Embryonic facial prominence (tissue), 1 donor: ENCODE measurements around the gene ZFP1.

ENCODE experiments used
- DNase-seq: peaks from one replicate; pipeline ENCODE4 v3.0.0-alpha.2; 2016; ENCODE audit errors: extremely low spot score

ZFP1 gene

DNA sequence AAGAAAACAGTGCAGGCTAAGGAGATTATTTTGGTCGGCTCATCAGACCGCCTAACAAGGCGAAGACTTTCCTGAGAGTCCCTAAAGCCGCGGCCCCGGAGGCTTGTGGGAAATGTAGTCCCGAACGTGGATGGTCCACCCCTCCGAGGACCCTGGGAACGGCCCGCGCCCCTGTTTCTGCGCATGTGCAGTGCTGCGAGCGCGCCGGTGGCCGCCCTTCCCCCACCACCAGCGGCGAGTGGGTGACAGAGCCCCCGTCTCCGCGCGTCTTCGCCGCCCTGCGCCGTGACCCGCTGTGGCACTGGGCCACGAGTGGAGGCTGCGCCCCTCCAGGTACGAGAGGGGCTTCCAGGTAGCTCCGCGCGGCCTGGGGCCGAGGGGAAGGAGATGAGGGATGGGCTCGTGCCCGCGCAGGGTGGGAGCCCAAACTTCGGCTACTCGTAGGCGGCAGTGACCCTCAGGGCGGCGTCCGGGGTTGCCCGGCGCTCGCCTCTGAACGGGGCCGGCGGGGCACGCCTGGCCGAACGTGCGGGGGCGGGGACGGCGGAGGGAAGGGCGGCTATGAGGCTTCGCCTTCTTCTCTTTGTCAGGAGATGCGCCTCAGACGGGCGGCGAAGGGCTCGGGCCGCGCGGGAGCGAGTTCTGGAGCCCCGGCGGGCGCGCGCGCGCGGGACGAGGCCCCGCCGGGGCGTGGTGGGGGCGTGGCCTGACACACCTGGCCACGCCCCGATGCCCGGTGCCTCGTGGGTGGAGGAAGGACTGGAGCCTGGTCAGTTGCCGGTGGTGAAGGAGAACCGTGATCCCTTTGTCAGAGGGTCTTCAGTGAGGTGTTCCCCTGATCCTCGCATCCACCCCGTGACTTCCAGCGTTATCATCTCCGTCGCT, at the start of gene ZFP1:
TSS of gene ZFP1 (plus strand) at position 214 of the 885 bp plus-strand sequence. CDS start 4,428 bp downstream, outside the sequence.
- DNase-seq = peak; percentile 89

DNA sequence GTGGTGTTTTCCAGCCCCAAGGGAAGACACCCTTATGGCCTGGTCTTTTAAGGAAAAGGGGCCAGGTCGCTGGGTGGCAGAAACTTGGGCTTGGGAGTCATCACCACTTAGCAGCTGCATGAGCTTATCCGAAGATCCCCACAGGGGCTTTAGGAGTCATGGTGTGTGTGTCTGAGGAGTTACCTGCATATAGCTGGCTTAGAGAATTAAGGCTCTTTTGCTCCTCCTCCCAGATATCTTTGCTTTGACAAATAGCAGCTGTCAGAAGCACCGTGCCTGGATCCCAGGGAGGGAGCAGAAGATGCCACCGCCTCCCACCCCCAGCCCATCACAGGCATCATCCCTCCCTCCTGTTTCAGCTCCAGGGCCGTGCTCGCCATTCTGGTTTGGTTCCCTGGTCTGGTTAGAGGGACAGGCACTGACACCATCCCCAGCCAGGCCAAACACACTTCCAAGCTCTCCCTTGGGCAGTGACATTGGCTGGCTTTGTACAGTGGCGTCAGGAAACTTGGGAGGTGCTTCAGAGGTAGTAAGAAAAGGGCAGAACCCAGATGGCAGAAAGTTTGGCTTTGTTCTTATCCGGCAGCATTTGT, 49.2 kb upstream of the ZFP1 start:
- DNase-seq = no peak

DNA sequence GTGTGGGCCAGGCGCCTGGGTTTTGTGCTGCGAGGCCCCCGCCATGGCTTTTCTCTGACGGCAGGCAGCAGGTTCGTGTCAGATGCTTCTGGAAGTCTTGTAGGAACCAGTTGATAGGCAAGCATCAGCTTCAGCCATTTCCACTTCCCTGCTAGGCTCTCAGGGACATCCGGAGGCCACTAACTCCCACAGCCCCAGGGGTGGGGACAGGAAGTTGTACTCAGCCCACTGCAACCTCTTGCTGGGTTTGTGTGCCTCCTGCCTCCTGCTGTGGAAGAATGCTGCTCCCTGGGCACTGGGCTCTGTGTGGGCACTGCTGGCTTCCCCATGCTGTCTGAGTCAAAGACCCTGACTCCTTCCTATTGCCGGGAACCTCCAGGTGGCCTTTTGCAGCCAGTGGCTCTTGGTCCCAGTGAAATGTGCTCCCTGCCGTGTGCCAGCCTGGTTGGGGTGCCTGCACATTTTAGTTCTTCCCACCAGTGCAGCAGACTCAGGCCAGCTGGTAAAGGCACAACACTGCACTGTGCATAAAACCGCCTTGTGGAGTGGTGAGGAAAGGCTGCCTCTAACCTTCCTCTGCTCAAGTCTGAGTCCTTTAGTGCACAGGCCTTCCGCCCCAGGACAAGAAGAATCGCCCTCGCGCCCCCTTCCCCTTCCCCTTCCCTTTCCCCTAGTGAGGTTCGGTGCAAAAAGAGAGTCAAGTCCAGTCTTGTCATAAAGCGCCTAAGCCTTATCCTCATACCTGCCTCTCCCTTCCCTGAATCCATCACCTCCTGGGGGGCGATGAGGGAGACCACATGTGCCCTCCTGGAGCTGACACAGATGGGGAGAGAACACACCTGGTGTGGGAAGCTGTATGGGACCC, 48.4 kb upstream of the ZFP1 start:
- no peak for DNase-seq

DNA sequence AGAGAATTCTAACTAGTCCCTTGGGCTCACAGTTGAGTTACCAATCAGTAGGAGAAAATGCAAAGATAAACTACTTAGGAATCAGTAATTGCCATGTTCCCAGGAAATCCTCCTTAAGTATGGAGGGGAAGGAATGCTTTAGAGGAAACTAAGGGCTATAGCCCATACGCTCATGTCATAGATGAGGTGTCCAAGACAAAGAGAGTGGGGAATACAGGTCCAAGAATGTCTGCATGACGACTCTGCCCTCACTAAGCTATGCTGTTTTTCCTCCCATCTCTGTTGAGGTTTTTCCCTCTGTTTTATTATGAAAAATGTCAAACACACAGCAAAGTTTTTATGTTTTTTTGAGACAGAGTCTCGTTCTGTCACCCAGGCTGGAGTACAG, 47.7 kb upstream of the ZFP1 start:
- DNase-seq = no peak

DNA sequence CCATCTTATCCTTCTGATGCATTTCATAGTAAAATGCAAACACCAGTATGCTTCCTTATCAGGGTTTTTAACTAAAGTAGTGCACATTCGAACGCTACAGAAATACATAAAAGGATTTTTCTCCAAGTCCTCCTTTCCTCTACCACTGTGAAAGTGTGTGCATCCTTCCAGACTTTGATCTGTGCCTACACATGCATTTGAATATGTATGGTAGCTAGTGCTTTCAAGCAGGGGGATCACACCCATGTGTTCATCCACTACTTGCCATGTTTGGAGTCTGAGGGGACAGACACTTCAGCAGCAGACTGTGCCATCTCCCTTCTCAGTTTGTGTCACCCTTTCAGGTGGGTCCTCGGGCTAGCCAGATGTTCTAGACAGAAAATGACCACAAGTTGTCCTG, 46.7 kb upstream of the ZFP1 start:
- no peak for DNase-seq

DNA sequence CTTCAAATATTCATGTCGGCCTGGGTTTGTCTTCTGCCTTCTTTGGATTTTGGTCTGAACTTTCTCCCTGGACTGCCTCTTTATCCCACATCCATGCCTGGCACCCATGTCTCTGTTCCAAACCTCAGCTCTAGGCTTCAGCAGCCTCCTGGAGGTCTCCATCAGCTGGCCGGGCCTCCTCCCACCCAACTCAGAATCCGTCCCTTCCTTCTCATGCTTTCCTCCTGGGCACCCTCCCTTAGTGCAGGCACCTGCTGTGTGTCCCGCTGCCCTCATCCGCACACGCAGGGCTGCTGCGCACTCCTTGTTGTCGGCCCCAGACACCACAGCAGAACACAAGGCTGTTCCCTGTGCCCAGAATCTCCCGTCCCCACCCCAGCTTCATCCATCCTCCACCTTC, 45.7 kb upstream of the ZFP1 start:
- no peak for DNase-seq

DNA sequence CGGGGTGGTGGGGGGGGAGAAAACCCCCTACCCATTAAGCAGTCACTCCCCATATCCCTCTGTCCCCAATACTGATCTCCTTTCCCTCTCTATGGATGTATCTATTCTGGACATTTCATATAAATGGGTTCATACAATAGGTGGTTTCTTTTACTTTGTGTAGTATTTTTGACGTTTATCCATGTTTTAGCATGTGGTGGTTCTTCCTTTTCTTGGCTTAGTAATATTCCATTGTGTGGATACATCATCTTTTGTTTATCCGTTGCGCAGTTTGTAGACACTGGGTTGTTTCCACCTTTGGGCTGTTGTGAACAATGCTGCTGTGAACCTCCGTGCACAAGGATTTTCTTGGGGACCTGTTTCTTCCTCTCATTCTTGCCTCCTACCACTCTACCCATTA, 44.3 kb upstream of the ZFP1 start:
- DNase-seq = no peak

DNA sequence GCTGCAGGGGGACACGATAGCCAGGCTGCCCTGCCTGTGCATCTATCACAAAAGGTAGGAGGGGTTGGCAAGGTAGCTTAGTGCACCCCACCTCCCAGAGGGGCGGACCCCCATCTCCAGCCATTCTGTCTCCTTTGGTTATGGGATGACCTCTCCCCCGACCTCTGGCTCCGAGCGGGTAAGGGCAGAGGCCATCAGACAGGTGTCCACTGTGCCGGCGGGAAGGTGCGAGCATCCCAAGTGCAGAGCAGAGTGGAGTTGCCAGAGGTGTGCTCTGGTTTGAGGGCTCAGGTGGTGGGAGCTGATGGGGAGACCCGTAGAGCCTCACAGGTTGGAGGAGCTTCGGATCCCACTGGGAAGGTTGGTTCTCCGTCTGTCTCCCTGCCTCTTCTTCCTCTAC, 43.5 kb upstream of the ZFP1 start:
- DNase-seq = no peak

DNA sequence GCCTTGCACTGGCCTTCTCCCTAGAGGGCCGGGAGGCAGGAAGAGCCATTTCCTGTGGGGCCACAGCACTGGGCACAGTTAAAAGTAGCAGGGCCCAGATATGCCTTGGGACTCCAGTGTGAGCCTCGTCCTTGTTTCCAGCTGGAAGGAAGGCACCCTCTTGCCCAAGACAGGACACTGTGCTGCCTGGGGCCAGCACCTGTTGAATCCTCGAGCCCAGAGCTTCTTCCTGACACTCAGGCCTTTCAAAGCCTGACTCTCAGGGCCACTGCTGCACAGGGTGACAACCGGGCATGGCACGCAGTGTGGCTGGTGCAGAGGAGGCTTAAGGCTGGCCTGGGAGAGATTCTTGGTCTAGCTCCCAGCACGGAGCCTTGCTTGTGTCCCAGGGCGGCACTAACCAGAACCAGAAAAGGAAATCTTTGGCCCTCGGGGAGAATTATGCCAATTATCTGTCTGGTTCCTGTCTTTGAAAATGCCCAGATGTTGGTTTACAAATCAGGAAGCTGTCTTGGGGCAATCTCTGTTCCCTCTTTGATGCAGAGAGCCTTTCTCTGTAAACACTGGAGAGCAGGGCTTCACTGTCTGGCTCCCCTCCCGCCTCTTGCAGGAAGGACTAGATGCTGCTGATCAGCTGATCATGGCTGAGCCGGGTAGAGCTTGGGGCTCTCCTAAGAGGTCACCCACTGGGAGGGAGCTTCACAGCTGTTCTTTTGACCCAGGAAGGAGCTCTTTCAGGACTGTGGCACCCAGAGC, 42.8 kb upstream of the ZFP1 start:
- DNase-seq = no peak

DNA sequence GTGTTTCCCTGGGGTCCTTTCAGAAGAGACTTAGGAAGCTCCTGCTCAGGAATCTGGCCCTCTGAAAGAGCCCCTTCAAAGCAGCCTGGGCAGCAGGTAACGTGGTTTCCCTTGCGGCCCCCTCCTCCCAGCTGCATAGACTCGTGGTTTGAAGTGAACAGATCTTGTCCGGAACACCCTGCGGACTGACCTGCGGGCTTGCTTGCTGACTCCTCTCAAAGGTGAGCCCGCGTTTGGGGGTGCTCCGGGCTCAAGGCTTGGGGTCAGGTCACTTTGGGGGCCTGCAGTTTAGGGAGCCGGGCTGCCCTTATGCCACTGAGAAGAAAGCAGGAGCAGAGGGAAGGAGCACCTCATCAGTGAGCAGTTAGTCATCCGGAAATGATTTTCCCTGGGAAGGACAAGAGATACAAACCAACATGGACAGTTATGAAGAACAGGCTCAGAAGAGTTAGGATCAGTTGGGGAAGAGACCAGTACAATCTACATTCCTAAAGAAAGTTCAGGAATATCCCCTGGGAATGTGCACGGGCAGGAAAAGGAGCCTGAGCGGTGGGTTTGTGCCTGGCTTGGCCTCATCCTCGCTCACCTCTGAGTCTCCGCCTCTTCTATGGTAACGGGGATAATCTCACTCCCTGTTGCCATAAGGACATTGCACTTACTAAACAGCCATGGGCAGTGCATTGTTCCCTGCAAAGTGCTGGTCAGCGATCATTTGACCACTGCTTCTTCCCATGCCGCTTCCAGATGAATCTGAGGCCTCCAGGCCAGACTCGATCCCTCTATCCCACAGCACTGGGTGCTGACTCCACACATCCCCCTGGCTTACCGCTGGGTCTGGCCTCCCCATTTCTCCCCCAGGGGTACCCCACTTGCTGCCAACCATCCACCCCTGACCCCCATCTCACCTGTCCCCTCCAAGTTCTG, 41.7 kb upstream of the ZFP1 start:
- no peak for DNase-seq

DNA sequence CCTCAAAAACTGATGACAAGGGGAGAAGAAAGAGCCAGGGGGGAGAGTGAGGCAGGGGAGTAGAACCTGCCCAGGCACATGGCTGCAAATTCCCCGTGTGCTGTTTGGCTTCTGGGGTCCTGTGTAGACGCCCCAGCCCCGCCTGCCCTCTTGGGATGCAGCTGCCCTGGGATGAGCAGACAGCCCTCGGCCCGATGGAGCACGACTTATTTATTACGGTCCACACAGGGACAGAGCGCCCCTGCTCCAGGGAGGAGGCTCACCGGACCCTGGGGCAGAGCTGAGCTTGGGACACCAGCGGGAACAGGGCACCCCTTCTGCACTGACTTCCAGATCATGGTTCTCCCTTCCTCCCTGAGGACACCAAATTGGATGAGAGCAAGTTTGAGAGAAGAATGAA, 40.8 kb upstream of the ZFP1 start:
- DNase-seq = no peak

DNA sequence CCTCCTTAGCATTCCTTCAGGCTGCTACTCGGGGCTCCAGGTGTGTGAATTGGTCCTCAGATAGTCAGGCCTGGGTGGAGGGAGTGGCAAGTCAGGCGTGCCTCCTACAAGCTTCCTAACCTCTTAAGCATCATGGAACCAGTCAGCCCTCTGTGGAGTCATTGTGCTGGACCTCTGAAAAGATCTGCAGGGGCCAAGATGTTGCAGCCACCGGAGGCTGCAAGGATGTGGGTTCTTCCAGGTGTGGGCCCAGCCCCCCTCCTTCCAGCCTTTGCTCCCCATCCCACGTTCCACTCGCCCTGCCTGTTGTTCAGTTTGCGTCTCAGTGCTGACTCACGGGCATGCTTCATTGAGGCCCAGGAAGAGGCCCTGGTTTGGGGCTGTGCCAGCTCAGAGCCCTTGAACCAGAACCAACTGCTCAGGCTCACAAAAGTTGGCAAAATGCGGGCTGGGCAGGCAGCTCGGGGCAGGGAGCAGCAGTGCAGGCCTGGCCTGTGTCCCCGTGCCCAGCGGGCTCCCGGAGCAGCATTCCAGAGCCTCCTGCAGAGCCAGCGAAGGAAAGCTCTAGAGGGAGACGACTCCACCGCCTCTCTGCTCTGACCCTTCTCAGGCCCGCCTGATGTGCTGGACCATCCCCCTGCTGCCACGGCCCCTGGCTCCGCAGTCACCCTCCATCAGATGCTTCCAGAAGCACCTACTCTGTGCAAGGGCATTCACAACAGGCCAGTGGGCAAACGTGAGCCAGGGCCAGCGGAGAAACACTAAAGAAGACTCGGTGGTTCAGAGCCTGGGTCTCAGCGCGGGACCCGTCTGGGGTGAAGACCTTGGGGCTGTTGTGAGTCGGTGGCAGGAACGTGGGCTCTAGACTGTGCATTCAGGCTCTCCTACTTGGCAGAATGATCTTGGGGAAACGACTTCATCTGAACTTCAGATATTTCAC, 39.3 kb upstream of the ZFP1 start:
- DNase-seq = no peak

DNA sequence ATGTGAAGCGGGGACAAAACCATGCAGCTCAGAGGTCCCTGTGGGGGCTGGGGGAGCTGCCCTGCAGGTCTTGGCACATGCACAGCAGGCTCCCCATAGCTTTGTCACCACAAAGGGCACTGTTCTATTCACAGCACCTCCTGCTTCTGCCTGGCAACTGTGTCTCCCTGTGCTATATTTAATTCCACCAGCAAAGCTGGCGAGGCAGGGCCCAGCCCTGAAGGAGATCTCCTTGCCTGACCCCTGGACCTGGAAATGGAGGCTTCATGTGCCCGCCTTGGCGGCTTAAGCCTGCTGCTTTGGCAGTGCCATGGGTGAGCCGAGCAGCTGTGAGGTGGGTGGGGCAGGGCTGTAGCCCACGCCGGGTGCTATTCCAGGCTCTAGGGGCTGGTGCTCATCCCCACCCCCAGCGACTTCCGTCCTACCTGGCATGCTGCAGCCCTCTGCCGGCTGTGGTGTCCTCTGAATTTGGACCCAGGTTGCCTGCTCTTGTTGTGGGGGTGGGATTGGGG, 38.5 kb upstream of the ZFP1 start:
- DNase-seq = no peak

DNA sequence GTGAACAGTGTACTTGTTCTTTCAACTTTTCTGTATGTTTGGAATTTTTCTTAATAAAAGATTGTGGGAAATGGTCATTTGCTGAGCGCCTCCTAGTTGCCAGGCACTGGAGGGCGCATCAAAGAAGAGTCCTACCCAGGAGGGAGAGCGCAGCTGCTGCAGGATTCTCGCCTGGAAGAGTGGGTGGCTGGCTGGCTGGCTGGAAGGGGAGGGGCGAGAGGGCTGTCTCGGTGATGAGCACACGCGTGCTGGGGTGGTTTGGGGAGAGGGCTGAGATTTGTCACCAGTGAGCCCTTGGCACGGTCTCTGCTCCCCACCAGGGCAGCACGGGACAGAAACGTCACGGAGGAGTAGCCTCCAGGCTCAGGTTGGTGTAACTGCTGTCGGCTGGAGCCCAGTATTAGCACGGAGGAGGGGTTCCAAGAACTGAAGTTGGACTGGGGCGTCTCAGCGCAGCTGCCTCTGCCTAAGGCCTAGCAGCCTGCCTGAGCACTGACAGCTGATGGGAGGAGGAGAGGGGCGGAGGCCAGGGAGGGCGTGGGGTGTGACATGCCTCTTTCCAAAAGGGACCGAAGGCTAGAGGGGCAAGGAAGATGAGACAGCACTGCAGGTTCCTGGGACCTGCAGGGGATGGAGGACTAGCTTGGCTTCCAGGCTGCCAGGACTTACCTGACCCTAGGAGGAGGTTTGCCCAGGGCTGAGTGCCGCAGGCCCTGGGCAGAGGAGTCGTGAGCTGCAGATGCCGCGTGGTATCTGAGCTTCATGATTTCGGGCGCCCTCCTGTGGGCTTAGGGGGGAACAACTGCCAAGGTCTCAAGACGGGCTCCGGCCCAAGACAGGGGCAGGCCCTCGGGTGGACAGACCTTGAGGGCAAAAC, 37.4 kb upstream of the ZFP1 start:
- peak; percentile 58 for DNase-seq

DNA sequence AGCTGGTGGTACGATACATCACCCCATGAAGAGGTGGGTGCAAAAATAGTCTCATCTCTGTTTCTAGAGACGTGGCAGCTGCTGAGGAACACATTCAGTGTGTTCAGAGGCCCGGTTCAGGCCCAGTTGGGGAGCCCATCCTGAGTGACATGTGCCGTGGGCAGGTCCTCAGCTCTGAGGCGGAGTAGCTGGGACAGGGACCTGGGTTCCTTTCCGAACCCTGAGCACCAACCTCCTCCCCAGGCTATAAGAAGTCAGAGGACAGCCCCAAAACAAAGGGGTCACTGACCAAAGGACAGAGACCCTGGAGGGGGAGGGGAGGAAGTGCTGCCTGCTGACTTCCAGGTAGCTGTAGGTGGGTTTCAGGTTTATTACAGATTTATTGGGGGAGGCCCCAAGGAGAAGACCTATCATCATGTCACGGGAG, 36.8 kb upstream of the ZFP1 start:
- no peak for DNase-seq

DNA sequence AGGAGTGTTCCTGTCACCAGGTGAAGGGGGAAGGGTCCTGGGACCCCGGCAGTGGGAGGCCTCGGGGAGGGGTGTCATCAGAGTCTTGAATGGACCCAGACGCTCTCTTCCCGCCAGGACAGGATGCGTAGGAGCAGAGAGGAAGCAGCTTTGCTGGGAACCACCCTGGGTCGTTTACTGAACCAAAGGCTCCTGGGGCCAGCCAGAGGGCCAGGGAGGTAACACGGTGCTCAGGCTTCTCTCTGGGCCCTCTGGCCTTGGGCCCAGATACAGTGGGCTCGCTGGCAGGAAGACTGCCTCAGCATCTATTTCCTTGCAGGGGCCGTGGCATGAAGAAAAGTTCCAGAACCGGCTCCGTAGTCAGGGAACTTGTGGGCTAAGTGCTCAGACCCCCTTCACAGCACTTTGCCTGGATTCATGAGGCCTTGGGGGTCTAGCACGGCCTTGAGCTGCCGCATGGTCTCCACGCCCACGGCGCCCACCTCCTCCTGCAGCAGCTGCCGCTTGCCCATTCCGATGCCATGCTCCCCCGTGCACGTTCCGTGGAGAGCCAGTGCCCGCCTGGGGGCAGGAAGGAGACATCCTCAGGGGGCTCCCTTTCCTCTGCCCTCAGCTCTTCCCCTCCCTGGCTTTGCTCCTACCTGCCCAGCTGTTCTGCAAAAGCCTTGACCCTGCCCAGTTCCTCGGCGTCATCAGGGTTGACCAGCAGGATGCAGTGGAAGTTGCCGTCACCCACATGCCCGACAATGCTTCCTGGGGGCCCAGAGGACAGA, 36.2 kb upstream of the ZFP1 start:
- DNase-seq = no peak

DNA sequence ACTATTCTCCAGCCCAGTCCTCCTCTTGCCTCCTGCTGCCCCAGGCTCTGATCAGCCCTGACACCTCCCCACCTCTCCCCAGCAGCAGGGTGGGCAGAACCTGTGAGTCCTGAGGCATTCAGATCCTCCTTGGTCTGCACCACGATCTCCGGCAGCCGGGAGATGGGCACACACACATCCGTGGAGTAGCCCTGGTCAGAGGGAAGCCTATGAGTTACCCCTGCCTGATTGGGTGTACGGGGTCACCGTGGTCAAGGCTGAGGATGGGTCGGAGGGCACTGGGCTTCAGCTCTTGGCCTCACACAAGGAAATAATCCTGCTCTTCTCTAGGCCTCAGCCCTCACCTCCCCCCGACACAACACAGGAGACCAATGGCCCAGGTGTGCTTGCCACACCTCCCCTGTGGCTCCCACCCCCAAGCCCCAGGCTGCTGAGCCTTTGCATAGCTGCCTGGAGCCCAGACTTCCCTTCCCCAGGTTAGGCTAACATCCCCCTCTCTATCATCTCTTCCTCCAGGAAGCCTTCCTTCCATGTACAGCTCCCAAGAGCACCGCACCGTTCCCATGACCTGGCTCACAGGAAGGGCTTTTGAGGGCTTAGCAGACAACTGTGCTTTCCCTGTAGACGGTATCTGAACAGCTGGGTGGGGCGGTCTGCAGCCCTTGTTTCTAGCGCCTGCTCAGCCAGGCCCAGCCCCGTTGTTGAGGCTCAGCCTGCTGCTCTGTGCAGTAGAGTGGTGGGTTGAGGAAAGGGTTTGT, 35.4 kb upstream of the ZFP1 start:
- no peak for DNase-seq
